NB4 (cell line): ENCODE measurements around the gene CCDC187.

ENCODE experiments used
- CTCF ChIP-seq: IDR thresholded peaks from one replicate; pipeline ENCODE4 v1.5.1; 2012; ENCODE audit warnings: low read depth, low read length
- MAX ChIP-seq: IDR thresholded peaks from 2 replicates; pipeline ENCODE4 v1.6.1; 2011; ENCODE audit warnings: low read depth, low read length

DNA sequence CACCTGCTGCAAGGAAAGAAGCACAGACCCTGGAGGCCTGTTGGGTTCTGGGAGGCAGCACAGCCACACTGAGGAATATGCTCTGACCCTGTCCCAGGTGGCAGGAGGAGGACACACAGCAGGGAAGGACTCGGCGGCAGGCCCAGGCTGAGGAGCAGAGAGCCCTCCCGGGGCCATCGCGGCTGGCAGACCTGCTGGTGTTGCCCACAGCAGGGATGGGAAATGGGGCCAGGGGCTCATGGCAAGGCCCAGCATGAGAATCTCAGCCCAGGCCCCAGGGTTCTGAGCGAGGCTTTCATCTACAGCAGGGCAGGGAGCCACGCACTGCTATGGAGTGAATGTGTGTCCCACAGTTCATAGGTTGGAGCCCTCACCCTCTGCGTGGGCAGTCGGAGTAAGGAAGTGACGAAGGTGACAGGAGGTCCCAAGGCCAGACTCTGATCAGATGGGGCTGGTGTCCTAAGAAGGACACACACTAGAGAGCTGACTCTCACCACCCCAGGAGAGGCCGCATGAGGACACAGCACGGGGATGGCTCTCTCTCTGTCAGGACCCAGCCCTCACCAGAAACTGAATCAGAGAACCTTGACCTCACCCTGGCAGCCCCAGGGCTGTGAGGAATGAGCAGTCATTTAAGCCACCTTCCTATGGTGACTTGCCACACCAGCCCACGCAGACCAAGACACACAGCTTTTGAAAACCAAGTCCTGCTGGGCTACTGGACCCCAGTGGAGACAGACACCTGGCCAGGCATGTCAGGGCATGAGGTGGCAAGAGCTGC, 13.2 kb upstream of the CCDC187 start:
- TF ChIP-seq MAX (no peak), CTCF (no peak)
